Peyer's patch (tissue), 4 donors: ENCODE data around the gene NECAB2.

Experiments
- POLR2A ChIP-seq, 2 donors: fragments of 450-650 bp; IDR thresholded peaks; one replicate each; pipeline ENCODE4 v1.5.1; 2017; ENCODE audit warnings: antibody characterized with exemption in 2 of 2, mild to moderate bottlenecking in 2 of 2, moderate library complexity in 2 of 2
- TF ChIP-seq, protein P1 (sequence below), 6 experiments: fragments of 450-650 bp in 4 of 6; fragments of 200-600 bp in 2 of 6; sonication (generic) in 1 of 6; IDR thresholded peaks; one replicate each; pipeline ENCODE4 v1.5.1; 2017 to 2019; ENCODE audit warnings: antibody characterized with exemption in 6 of 6, mild to moderate bottlenecking in 3 of 6, moderate library complexity in 1 of 6

DNA sequence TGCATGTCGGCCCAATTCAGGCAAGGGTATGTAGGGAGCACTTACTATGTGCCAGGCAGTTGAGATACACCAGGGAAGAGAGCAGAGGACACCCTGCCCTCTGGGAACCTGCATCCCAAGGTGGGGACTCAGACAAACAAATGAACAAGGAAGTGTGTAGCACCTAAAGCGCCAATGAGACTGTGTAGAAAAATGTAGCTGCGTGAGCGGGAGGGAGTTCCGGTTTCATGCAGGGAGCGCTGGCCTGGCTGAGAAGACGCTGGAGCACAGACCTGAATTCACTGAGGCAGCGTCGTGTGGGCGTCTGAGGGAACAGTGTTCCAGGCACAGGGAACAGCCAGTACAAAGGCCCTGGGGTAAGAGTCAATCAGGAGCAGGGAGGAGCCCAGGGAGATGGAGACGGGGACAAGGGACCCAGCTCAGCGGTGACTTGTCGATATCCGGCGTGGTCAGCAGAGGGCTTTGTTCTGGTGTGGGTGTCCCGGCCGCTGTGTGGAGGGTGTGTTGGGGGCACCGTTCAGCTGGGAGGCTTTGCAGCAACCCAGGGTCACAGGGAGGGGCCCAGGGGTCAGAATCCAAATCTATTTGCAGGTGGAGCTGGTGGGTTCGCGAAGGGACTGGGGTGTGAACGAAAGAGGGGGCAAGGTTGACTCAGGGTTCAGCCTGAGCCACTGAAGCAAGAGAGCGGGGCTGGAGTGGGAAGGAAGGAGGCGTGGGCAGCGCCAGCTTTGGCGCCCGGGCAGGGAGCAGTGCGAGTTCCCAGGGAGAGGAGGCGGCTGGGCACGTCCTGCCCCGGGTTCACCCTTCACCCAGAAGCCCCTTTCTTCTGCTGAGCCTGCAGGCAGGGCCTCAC is 32.8 kb upstream of the NECAB2 start:
- TF ChIP-seq, protein P1, sequence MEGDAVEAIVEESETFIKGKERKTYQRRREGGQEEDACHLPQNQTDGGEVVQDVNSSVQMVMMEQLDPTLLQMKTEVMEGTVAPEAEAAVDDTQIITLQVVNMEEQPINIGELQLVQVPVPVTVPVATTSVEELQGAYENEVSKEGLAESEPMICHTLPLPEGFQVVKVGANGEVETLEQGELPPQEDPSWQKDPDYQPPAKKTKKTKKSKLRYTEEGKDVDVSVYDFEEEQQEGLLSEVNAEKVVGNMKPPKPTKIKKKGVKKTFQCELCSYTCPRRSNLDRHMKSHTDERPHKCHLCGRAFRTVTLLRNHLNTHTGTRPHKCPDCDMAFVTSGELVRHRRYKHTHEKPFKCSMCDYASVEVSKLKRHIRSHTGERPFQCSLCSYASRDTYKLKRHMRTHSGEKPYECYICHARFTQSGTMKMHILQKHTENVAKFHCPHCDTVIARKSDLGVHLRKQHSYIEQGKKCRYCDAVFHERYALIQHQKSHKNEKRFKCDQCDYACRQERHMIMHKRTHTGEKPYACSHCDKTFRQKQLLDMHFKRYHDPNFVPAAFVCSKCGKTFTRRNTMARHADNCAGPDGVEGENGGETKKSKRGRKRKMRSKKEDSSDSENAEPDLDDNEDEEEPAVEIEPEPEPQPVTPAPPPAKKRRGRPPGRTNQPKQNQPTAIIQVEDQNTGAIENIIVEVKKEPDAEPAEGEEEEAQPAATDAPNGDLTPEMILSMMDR (IDR thresholded peaks at IDR 0.05) = no peak
- no peak for TF ChIP-seq POLR2A (IDR thresholded peaks at IDR 0.05)
